Gastroesophageal sphincter (tissue), 4 donors: Measurements from ENCODE around the gene RUNDC1. TPM values are rescaled to one million over a fixed set of nuclear protein-coding genes. Genes with fewer than 3 reads are reported as not detected.

ENCODE experiments used
- ATAC-seq: fragments of 150-250 bp; one replicate; pipeline ENCODE4 v1.9.1; 2016; ENCODE audit warnings: mild to moderate bottlenecking, moderate library complexity
- H3K27ac ChIP-seq, 4 donors: fragments of 200-600 bp; sonication (generic) in 3 of 4; 1 replicate in 3 of 4; 2 replicates in 1 of 4; pipeline ENCODE4 v1.5.1; 2016 to 2019
- H3K27me3 ChIP-seq: fragments of 200-600 bp; sonication (generic); one replicate; pipeline ENCODE4 v1.5.1; 2019
- H3K36me3 ChIP-seq, 2 donors: fragments of 200-600 bp; sonication (generic); one replicate each; pipeline ENCODE4 v1.5.1; 2019; ENCODE audit warnings: control low read depth in 1 of 2
- H3K4me1 ChIP-seq, 3 donors: fragments of 200-600 bp; sonication (generic); 1 replicate in 2 of 3; 2 replicates in 1 of 3; pipeline ENCODE4 v1.5.1; 2016 to 2019; ENCODE audit warnings: control low read depth in 2 of 3
- H3K4me3 ChIP-seq, 2 donors: fragments of 200-600 bp; sonication (generic); one replicate each; pipeline ENCODE4 v1.5.1; 2019; ENCODE audit warnings: mild to moderate bottlenecking in 1 of 2, moderate library complexity in 1 of 2
- H3K9me3 ChIP-seq, 3 donors: fragments of 200-600 bp; sonication (generic); one replicate each; pipeline ENCODE4 v1.5.1; 2017 to 2019; ENCODE audit warnings: control low read depth in 2 of 3
- CTCF ChIP-seq, 4 experiments: fragments of 200-600 bp in 2 of 4; fragments of 450-650 bp in 2 of 4; sonication (generic) in 1 of 4; IDR thresholded peaks; one replicate each; pipeline ENCODE4 v1.5.1; 2017 to 2019; ENCODE audit warnings: antibody characterized with exemption in 4 of 4, mild to moderate bottlenecking in 2 of 4, moderate library complexity in 2 of 4
- EP300 ChIP-seq: sonication (generic); formaldehyde crosslinking; IDR thresholded peaks from one replicate; pipeline ENCODE4 v1.6.1; 2017; ENCODE audit warnings: antibody characterized with exemption, mild to moderate bottlenecking
- POLR2A ChIP-seq, 2 donors: fragments of 450-650 bp; IDR thresholded peaks; one replicate each; pipeline ENCODE4 v1.6.1; 2017; ENCODE audit warnings: antibody characterized with exemption in 2 of 2, mild to moderate bottlenecking in 2 of 2, moderate library complexity in 1 of 2
- POLR2AphosphoS5 ChIP-seq: sonication (generic); formaldehyde crosslinking; IDR thresholded peaks from one replicate; pipeline ENCODE4 v1.6.1; 2017; ENCODE audit warnings: antibody characterized with exemption
- WGBS, 2 donors: methylation state at CpG; one replicate each; pipeline ENCODE4 v1.1.5; 2018; ENCODE audit warnings: low coverage in 1 of 2; 5-methylcytosine and 5-hydroxymethylcytosine counted together
- total RNA-seq, 4 donors: library from RNA; depleted of rRNA; stranded (reverse); fragments of >200 nt; gene quantifications; one replicate each; pipeline ENCODE4 v1.1.0, GENCODE V29; 2016

RUNDC1 gene
- total RNA-seq, 4 donors from 2014 or later = 16.4 to 20.9 (median 19.4) TPM

GRCh38 chr17:43021741-43022512 is 41.6 kb downstream of the RUNDC1 start, which contains the start of gene VAT1:
VAT1 (minus strand) TSS chr17:43022385; CDS start chr17:43022322, 63 bp downstream.
- H3K9me3 ChIP-seq = no peaks in the 10 kb centered on the region
- peak within 1 kb of the TSS; percentile 93 to 100 for H3K4me3 ChIP-seq
- peaks cover 0 to 69% (median 35%) of the 10 kb centered on the region in 3 donors for H3K4me1 ChIP-seq
- no peak for TF ChIP-seq EP300
- TF ChIP-seq POLR2A (IDR thresholded peaks at IDR 0.05) = peak in 1 of 2 donors; percentile 23
- TF ChIP-seq CTCF (IDR thresholded peaks at IDR 0.05) = peak in 2 of 4 experiments; percentile 2 to 13
- TF ChIP-seq POLR2AphosphoS5 = peak; percentile 43
- peak; percentile 71 for ATAC-seq
- H3K27ac ChIP-seq = peak within 1 kb of the TSS; percentile 69 to 92 (median 90)
- peaks cover 0 to 17% of the 10 kb centered on the region in 2 donors for H3K36me3 ChIP-seq
- no peaks in the 10 kb centered on the region for H3K27me3 ChIP-seq
- 0% methylated on average over 9 of the region's 80 CpGs; no CpG with 5 or more reads in 1 of the 2 donors for WGBS, 2 donors

DNA sequence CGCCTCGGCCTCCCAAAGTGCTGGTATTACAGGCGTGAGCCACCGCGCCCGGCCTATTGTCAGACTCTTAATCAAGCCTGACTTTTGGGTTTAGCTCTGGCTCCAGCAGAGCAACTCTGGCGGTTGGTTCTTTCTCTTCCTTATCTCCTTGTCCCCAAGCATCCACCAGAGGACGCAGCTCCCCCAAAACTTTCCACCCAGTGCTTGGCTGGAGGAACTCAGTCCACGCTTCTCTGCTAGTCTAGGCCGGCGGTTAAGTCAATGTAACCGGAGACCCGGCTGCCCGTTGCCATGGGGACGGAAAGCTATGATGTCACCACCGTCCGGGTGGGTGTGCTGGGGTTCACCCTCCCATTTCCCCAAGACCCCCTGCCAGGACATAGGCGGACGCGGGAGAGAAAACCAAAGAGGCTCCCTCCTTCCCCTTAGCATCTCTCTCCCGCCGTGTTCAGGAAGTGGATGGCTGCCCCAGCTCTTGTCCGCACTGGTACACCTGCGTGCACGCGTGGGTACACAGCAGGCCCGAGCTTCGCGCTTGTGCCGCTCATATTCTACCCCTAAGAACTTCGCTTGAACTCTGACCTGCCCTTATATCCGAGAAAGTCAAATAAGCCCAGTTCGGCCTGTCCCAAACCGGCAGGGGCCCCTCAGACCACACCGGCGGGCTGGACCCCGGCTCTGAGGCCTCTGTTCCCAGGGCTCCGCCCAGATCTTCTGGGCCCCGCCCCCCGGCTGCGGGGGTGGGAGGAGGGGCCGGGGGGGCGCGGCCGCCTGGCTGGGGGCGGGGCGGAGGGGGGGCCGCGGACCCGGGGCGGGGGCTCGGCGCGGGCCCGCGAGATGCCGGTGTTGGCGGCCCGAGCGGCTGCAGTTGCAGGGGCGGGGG is 44.3 kb downstream of the RUNDC1 start, which contains the start of gene RND2:
TSS of gene RND2 (plus strand) at position 825 of the 883 bp plus-strand sequence. CDS start 117 bp downstream, outside the sequence.
- peaks cover 0 to 48% (median 19%) of the 10 kb centered on the region in 3 donors for H3K4me1 ChIP-seq
- no peaks in the 10 kb centered on the region for H3K36me3 ChIP-seq
- no peaks in the 10 kb centered on the region for H3K9me3 ChIP-seq
- peak within 1 kb of the TSS; percentile 25 to 84 (median 81) for H3K27ac ChIP-seq
- peak; percentile 76 for ATAC-seq
- 0% methylated on average over 5 to 17 of the region's 61 CpGs for WGBS, 2 donors
- peak within 1 kb of the TSS; percentile 39 to 63 for H3K4me3 ChIP-seq
- TF ChIP-seq EP300 (no peak), CTCF (IDR thresholded peaks at IDR 0.05) (peak in 3 of 4 experiments; percentile 83 to 88 (median 86)), POLR2A (IDR thresholded peaks at IDR 0.05) (peak in 1 of 2 donors; percentile 34), POLR2AphosphoS5 (peak; percentile 39)
- no peaks in the 10 kb centered on the region for H3K27me3 ChIP-seq

DNA sequence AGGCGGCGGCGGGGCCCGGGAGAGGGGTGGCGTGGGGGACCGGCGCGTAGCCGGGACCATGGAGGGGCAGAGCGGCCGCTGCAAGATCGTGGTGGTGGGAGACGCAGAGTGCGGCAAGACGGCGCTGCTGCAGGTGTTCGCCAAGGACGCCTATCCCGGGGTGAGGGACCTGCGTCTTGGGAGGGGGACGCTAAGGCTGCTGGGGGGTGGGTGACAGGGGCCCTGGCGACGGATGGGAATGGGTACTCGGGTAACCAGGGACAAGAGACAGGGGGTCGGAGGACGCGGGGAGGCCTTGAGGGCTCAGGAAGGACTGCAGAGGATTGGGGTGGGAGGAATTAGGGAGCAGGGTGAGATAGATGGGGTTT is 44.9 kb downstream of the RUNDC1 start:
- peaks cover 0 to 41% (median 15%) of the 10 kb centered on the region in 3 donors for H3K4me1 ChIP-seq
- 28 to 40% methylated on average over 3 to 6 of the region's 27 CpGs for WGBS, 2 donors
- no peaks in the 10 kb centered on the region for H3K27me3 ChIP-seq
- H3K36me3 ChIP-seq = no peaks in the 10 kb centered on the region
- ATAC-seq = no peak
- no peak for TF ChIP-seq EP300
- no peak for TF ChIP-seq CTCF (IDR thresholded peaks at IDR 0.05)
- no peak for TF ChIP-seq POLR2A (IDR thresholded peaks at IDR 0.05)
- no peak for TF ChIP-seq POLR2AphosphoS5
- peak overlapping the region; percentile 39 to 63 for H3K4me3 ChIP-seq
- H3K27ac ChIP-seq = peak overlapping the region in 3 of 4 donors; percentile 81 to 84 (median 81)
- no peaks in the 10 kb centered on the region for H3K9me3 ChIP-seq

GRCh38 chr17:43025766-43026537 is 45.6 kb downstream of the RUNDC1 start:
- WGBS, 2 donors = 29 to 74% methylated on average over 4 to 6 of the region's 16 CpGs
- no peaks in the 10 kb centered on the region for H3K27me3 ChIP-seq
- no peaks in the 10 kb centered on the region for H3K9me3 ChIP-seq
- H3K36me3 ChIP-seq = no peaks in the 10 kb centered on the region
- TF ChIP-seq POLR2A (IDR thresholded peaks at IDR 0.05) = no peak
- no peak for TF ChIP-seq CTCF (IDR thresholded peaks at IDR 0.05)
- no peak for TF ChIP-seq EP300
- TF ChIP-seq POLR2AphosphoS5 = no peak
- H3K4me1 ChIP-seq = peaks cover 0 to 35% (median 11%) of the 10 kb centered on the region in 3 donors
- no peak for ATAC-seq
- no peak overlapping the region for H3K4me3 ChIP-seq
- H3K27ac ChIP-seq = peak overlapping the region in 3 of 4 donors; percentile 81 to 84 (median 81)
